ENCODE data around the gene E2F3.

The E2F3 gene

GRCh38 chr6:20538907-20539306 lies 137.2 kb downstream of the E2F3 start:
- H3K4me3 ChIP-seq (ENCODE audit: insufficient read depth, low read depth, low read length) = no peak overlapping the region
- H3K27me3 ChIP-seq (ENCODE audit: control insufficient read depth, insufficient read depth, low read length, poor library complexity, severe bottlenecking) = no peaks in the 10 kb centered on the region
- H3K27ac ChIP-seq (ENCODE audit: insufficient read depth, low read depth, low read length, poor library complexity, severe bottlenecking) = no peak overlapping the region
- no peaks in the 10 kb centered on the region for H3K9me3 ChIP-seq (ENCODE audit: control insufficient read depth, low read length)
- H3K4me1 ChIP-seq (ENCODE audit: control insufficient read depth, insufficient read depth, low read length) = peaks cover 4% of the 10 kb centered on the region
- no peaks in the 10 kb centered on the region for H3K36me3 ChIP-seq (ENCODE audit: control insufficient read depth, insufficient read depth, low read length)
- WGBS, 2 experiments = 94 to 96% methylated on average over 2 to 4 of the region's 4 CpGs

GRCh38 chr6:20539387-20539786 lies 137.7 kb downstream of the E2F3 start:
- no peaks in the 10 kb centered on the region for H3K36me3 ChIP-seq (ENCODE audit: control insufficient read depth, insufficient read depth, low read length)
- no peaks in the 10 kb centered on the region for H3K9me3 ChIP-seq (ENCODE audit: control insufficient read depth, low read length)
- 97 to 99% methylated on average over 2 of the region's 2 CpGs for WGBS, 2 experiments
- H3K4me3 ChIP-seq (ENCODE audit: insufficient read depth, low read depth, low read length) = no peak overlapping the region
- no peak overlapping the region for H3K27ac ChIP-seq (ENCODE audit: insufficient read depth, low read depth, low read length, poor library complexity, severe bottlenecking)
- no peaks in the 10 kb centered on the region for H3K27me3 ChIP-seq (ENCODE audit: control insufficient read depth, insufficient read depth, low read length, poor library complexity, severe bottlenecking)
- H3K4me1 ChIP-seq (ENCODE audit: control insufficient read depth, insufficient read depth, low read length) = peaks cover 4% of the 10 kb centered on the region

- peaks cover under 1% of the 10 kb centered on the region for H3K4me1 ChIP-seq (ENCODE audit: control insufficient read depth, insufficient read depth, low read length)
- H3K9me3 ChIP-seq (ENCODE audit: control insufficient read depth, low read length) = no peaks in the 10 kb centered on the region
- 90 to 93% methylated on average over 5 of the region's 5 CpGs for WGBS, 2 experiments
- H3K27me3 ChIP-seq (ENCODE audit: control insufficient read depth, insufficient read depth, low read length, poor library complexity, severe bottlenecking) = no peaks in the 10 kb centered on the region
- H3K4me3 ChIP-seq (ENCODE audit: insufficient read depth, low read depth, low read length) = no peak overlapping the region
- no peak overlapping the region for H3K27ac ChIP-seq (ENCODE audit: insufficient read depth, low read depth, low read length, poor library complexity, severe bottlenecking)
- no peaks in the 10 kb centered on the region for H3K36me3 ChIP-seq (ENCODE audit: control insufficient read depth, insufficient read depth, low read length)
Observed at GRCh38 chr6:20540683-20541082, 139.0 kb downstream of the E2F3 start.

- H3K27me3 ChIP-seq (ENCODE audit: control insufficient read depth, insufficient read depth, low read length, poor library complexity, severe bottlenecking) = no peaks in the 10 kb centered on the region
- WGBS, 2 experiments = 92 to 96% methylated on average over 6 of the region's 6 CpGs
- no peaks in the 10 kb centered on the region for H3K36me3 ChIP-seq (ENCODE audit: control insufficient read depth, insufficient read depth, low read length)
- H3K4me1 ChIP-seq (ENCODE audit: control insufficient read depth, insufficient read depth, low read length) = no peaks in the 10 kb centered on the region
- H3K27ac ChIP-seq (ENCODE audit: insufficient read depth, low read depth, low read length, poor library complexity, severe bottlenecking) = no peak overlapping the region
- H3K9me3 ChIP-seq (ENCODE audit: control insufficient read depth, low read length) = no peaks in the 10 kb centered on the region
- no peak overlapping the region for H3K4me3 ChIP-seq (ENCODE audit: insufficient read depth, low read depth, low read length)
Observed at GRCh38 chr6:20541382-20541781, 139.7 kb downstream of the E2F3 start.

GRCh38 chr6:20542927-20543602 lies 141.4 kb downstream of the E2F3 start:
- Histone ChIP-seq H3K36me3 (ENCODE audit: control insufficient read depth, insufficient read depth, low read length) (no peaks in the 10 kb centered on the region), H3K4me1 (ENCODE audit: control insufficient read depth, insufficient read depth, low read length) (no peaks in the 10 kb centered on the region), H3K27me3 (ENCODE audit: control insufficient read depth, insufficient read depth, low read length, poor library complexity, severe bottlenecking) (no peaks in the 10 kb centered on the region), H3K27ac (ENCODE audit: insufficient read depth, low read depth, low read length, poor library complexity, severe bottlenecking) (no peak overlapping the region), H3K9me3 (ENCODE audit: control insufficient read depth, low read length) (no peaks in the 10 kb centered on the region), H3K4me3 (ENCODE audit: insufficient read depth, low read depth, low read length) (no peak overlapping the region)
- 89 to 98% methylated on average over 2 of the region's 2 CpGs for WGBS, 2 experiments
